Umbilical cord (tissue), 2 donors: Measurements from ENCODE around the gene SYCP3. TPM values are rescaled to one million over a fixed set of nuclear protein-coding genes. Genes with fewer than 3 reads are reported as not detected.

Source experiments
- DNase-seq: peaks from one replicate; pipeline ENCODE4 v3.0.0-alpha.2; 2015; ENCODE audit warnings: low spot score
- total RNA-seq: library from RNA; depleted of rRNA; stranded (reverse); fragments of >200 nt; gene quantifications from one replicate; pipeline ENCODE4 v1.2.3, GENCODE V29; 2014; ENCODE audit warnings: low replicate concordance; ENCODE audit not compliant: insufficient read depth

SYCP3 gene
- total RNA-seq, 1 donor from 2014 or later: 5.5 TPM

DNA sequence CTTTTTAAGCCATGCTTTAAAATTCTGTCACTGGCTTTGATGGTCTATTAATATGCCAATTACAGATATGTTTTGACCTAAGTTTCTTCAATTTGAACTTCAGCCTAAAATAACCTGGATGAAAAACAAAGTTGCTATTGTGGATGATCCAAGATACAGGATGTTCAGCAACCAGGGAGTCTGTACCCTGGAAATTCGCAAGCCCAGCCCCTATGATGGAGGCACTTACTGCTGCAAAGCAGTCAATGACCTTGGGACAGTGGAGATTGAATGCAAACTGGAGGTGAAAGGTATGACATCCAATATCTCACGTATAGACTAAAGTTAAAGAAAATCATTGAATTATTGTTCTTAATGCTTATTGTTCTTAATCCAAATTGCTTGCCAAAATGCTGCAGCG lies 59.0 kb downstream of the SYCP3 start:
- no peak for DNase-seq

Other genes with a start within 250 kb of the SYCP3 start
- gene MYBPC1, start 144.5 kb downstream of the SYCP3 start, total RNA-seq: 5.1 TPM
- 32.7 TPM for gene CHPT1, start 41.8 kb downstream of the SYCP3 start, total RNA-seq
- gene GNPTAB, start 91.5 kb upstream of the SYCP3 start, total RNA-seq: 46.0 TPM
- gene DRAM1, start 138.1 kb upstream of the SYCP3 start, total RNA-seq: 7.2 TPM